ENCODE measurements around the gene EEF1AKMT3. TPM values are rescaled to one million over a fixed set of nuclear protein-coding genes. Genes with fewer than 3 reads are reported as not detected.

EEF1AKMT3 gene
- total RNA-seq, 1 experiment from 2014 or later: 5.0 TPM

- Histone ChIP-seq H3K4me1 (no peaks in the 10 kb centered on the region), H3K27me3 (replicated peaks; ENCODE audit: control insufficient read depth, insufficient read depth, low read length) (no peaks in the 10 kb centered on the region), H3K9me3 (no peaks in the 10 kb centered on the region), H3K36me3 (ENCODE audit: control insufficient read depth, insufficient read depth, low read length) (no peaks in the 10 kb centered on the region; the same call in 1 of the 2 replicates), H3K4me3 (ENCODE audit: low read depth, low read length) (no peak overlapping the region)
- ChIA-PET CTCF (no interaction called here), POLR2A (no interaction called here)
- no peak for DNase-seq
- no peaks in the 10 kb centered on the region for H3K27me3 Mint-ChIP-seq (ENCODE audit: insufficient read depth, unreplicated experiment)
- intact Hi-C loops (cut with micrococcal nuclease; ENCODE audit: unreplicated experiment): no loop called here
- TF ChIP-seq CTCF (IDR thresholded peaks at IDR 0.05; ENCODE audit: insufficient read depth in 1 of 2, low read depth in 1 of 2, low read length in 1 of 2, severe bottlenecking in 1 of 2, unreplicated experiment in 1 of 2): no peak
- no TSS peak for BruUV-seq (replicated peaks)
- H3K4me3 Mint-ChIP-seq (ENCODE audit: unreplicated experiment): no peak overlapping the region
- no peak overlapping the region for H3K27ac Mint-ChIP-seq (ENCODE audit: unreplicated experiment)
- H3K4me1 Mint-ChIP-seq (ENCODE audit: low read depth, unreplicated experiment): no peaks in the 10 kb centered on the region
- no peaks in the 10 kb centered on the region for H3K9me3 Mint-ChIP-seq (ENCODE audit: unreplicated experiment)
- peaks cover 58% of the 10 kb centered on the region for H3K36me3 Mint-ChIP-seq (ENCODE audit: insufficient read depth, unreplicated experiment)
These were observed 21.5 kb downstream of the EEF1AKMT3 start for GRCh38 chr12:57793920-57794319.

DNA sequence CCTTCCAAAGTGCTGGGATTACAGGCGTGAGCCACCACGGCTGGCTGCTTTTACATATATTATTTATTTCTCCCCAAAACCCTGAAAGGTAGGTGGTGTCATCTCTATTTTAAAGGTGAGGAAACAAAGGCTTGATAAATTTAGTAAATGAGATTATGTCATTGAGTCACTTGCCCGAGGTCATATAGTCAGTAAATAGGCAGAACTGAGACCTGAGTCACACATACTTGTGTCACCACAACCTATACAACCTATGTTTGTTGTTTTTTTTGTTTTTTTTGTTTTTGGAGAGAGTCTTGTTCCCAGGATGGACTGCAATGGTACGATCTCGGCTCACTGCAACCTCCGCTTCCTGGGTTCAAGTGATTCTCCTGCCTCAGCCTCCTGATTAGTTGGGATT is 22.9 kb downstream of the EEF1AKMT3 start:
- Mint-ChIP-seq H3K27me3 (ENCODE audit: insufficient read depth, unreplicated experiment) (no peaks in the 10 kb centered on the region), H3K36me3 (ENCODE audit: insufficient read depth, unreplicated experiment) (peaks cover 60% of the 10 kb centered on the region), H3K27ac (ENCODE audit: unreplicated experiment) (no peak overlapping the region), H3K9me3 (ENCODE audit: unreplicated experiment) (no peaks in the 10 kb centered on the region), H3K4me3 (ENCODE audit: unreplicated experiment) (no peak overlapping the region), H3K4me1 (ENCODE audit: low read depth, unreplicated experiment) (no peaks in the 10 kb centered on the region)
- POLR2A ChIA-PET: no interaction called here
- TF ChIP-seq CTCF (IDR thresholded peaks at IDR 0.05; ENCODE audit: insufficient read depth in 1 of 2, low read depth in 1 of 2, low read length in 1 of 2, severe bottlenecking in 1 of 2, unreplicated experiment in 1 of 2): no peak
- no peak overlapping the region for H3K4me3 ChIP-seq (ENCODE audit: low read depth, low read length)
- no peaks in the 10 kb centered on the region; the same call in 1 of the 2 replicates for H3K36me3 ChIP-seq (ENCODE audit: control insufficient read depth, insufficient read depth, low read length)
- H3K9me3 ChIP-seq: no peaks in the 10 kb centered on the region
- intact Hi-C loops (cut with micrococcal nuclease; ENCODE audit: unreplicated experiment): no loop called here
- H3K4me1 ChIP-seq: no peaks in the 10 kb centered on the region
- CTCF ChIA-PET: no interaction called here
- no peak for DNase-seq
- H3K27me3 ChIP-seq (replicated peaks; ENCODE audit: control insufficient read depth, insufficient read depth, low read length): no peaks in the 10 kb centered on the region
- no TSS peak for BruUV-seq (replicated peaks)

- Mint-ChIP-seq H3K4me3 (ENCODE audit: unreplicated experiment) (no peak overlapping the region), H3K27ac (ENCODE audit: unreplicated experiment) (no peak overlapping the region), H3K27me3 (ENCODE audit: insufficient read depth, unreplicated experiment) (no peaks in the 10 kb centered on the region), H3K4me1 (ENCODE audit: low read depth, unreplicated experiment) (no peaks in the 10 kb centered on the region), H3K36me3 (ENCODE audit: insufficient read depth, unreplicated experiment) (peaks cover 49% of the 10 kb centered on the region), H3K9me3 (ENCODE audit: unreplicated experiment) (no peaks in the 10 kb centered on the region)
- TF ChIP-seq CTCF (IDR thresholded peaks at IDR 0.05; ENCODE audit: insufficient read depth in 1 of 2, low read depth in 1 of 2, low read length in 1 of 2, severe bottlenecking in 1 of 2, unreplicated experiment in 1 of 2): no peak
- intact Hi-C loops (cut with micrococcal nuclease; ENCODE audit: unreplicated experiment): no loop called here
- Histone ChIP-seq H3K9me3 (no peaks in the 10 kb centered on the region), H3K4me3 (ENCODE audit: low read depth, low read length) (no peak overlapping the region), H3K36me3 (ENCODE audit: control insufficient read depth, insufficient read depth, low read length) (no peaks in the 10 kb centered on the region; the same call in 1 of the 2 replicates), H3K4me1 (no peaks in the 10 kb centered on the region), H3K27me3 (replicated peaks; ENCODE audit: control insufficient read depth, insufficient read depth, low read length) (no peaks in the 10 kb centered on the region)
- POLR2A ChIA-PET: no interaction called here
- DNase-seq: no peak
- BruUV-seq (replicated peaks): no TSS peak
- CTCF ChIA-PET: no interaction called here
These were observed 24.6 kb downstream of the EEF1AKMT3 start for GRCh38 chr12:57796996-57797395.

Data from Caco-2 (cell line).